ENCODE measurements around the gene PCSK9.

Gene PCSK9

DNA sequence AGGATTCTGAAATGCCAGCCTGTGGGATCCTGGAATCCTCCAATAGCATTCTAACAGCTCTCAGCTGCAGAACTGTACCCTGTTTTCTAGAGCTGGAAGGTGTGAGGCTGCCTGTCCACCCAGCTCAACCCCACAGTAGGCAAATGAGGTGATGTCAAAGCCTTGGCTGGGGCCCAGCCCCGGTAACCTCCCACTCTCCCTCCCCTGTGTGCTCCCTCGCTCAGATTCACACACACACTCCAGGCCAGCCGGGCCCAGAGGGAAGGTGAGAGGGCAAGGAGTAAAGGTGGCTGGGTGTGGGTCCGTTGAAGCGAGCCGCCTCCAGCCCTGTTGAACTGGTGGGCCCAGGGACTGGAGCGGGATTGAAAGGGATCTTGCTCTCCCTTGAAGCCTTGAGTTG, 40.7 kb upstream of the PCSK9 start, which contains the start of gene BSND:
BSND (plus strand) TSS at position 257 of the 400 bp plus-strand sequence. CDS start 254 bp downstream, outside the sequence.
- Histone ChIP-seq H3K36me3 (replicated peaks; ENCODE audit: low read depth, low read length) (no peaks in the 10 kb centered on the region), H3K4me2 (ENCODE audit: low read length) (no peak within 1 kb of the TSS), H3K27ac (ENCODE audit: low read length) (no peak within 1 kb of the TSS), H4K20me1 (ENCODE audit: insufficient read depth, low read length) (no peaks in the 10 kb centered on the region), H3K4me1 (ENCODE audit: low read length) (0 out of 2 replicates have a peak, but pooled peaks cover 3% of the 10 kb centered on the region), H3K9ac (ENCODE audit: low read length) (no peak within 1 kb of the TSS), H3K27me3 (ENCODE audit: low read depth, low read length) (peaks cover 12% of the 10 kb centered on the region; the same call in 1 of the 2 replicates), H3K9me3 (ENCODE audit: insufficient read depth, low read length) (no peaks in the 10 kb centered on the region), H3K79me2 (ENCODE audit: low read length) (no peaks in the 10 kb centered on the region), H2AFZ (ENCODE audit: low read depth, low read length) (no peak within 1 kb of the TSS), H3K4me3 (ENCODE audit: low read length) (no peak within 1 kb of the TSS)
- TF ChIP-seq EZH2phosphoT487 (IDR thresholded peaks at IDR 0.05; ENCODE audit: low read depth) = no peak
- no peak for TF ChIP-seq CTCF (IDR thresholded peaks at IDR 0.05; ENCODE audit: low read depth, low read length)

DNA sequence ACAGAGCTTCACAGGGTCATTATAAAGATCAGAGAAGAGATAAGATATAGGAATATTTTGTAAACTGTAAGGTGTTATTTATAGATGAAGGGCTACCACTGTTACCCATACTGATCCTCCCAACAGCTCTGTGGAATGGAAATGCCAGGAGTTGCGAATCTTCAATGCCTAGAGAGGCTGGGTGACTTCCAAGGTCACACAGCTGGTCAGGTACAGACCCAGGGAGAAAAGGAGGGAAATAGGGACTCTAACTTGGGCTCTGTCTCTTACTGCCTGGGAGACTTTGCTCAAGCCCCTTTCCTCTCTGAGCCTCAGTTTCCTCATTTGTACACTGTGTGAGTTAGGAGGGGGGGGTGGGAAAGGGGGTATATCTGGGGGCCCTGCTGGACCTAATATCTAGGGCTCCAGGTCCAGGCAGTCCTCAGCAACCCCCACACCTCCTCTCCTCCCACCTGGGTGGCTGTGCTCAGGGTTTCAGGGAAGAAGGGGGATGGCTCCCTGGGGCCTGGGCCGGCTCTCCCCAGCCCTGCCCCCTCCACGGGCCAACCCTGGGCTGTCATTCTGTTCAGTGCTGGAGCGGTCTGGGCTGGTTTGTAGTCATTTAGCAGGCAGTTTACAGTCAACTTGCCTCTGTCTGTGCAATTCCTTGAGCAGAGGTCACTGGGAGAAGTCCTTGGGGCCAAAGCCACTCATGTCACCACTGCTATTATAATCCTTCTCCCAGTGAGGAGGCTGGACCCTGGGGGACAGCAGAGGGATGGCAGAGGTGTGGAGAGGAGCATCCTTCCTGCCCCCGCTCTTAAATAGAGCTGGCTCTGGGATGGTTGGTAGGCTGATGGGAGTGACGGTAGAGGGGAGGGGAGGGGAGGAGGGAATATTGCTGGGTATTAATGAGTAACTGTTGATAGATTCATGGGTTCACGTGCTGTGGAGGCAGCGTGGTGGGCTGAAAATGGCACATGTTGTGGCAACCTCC, 39.0 kb upstream of the PCSK9 start:
- H3K4me3 ChIP-seq (ENCODE audit: low read length) = no peak overlapping the region
- TF ChIP-seq EZH2phosphoT487 (IDR thresholded peaks at IDR 0.05; ENCODE audit: low read depth) (no peak), CTCF (IDR thresholded peaks at IDR 0.05; ENCODE audit: low read depth, low read length) (no peak)
- H3K9ac ChIP-seq (ENCODE audit: low read length) = no peak overlapping the region
- no peak overlapping the region for H3K4me2 ChIP-seq (ENCODE audit: low read length)
- H3K9me3 ChIP-seq (ENCODE audit: insufficient read depth, low read length) = no peaks in the 10 kb centered on the region
- H3K4me1 ChIP-seq (ENCODE audit: low read length) = 0 out of 2 replicates have a peak, but pooled peaks cover 3% of the 10 kb centered on the region
- H3K27ac ChIP-seq (ENCODE audit: low read length) = no peak overlapping the region
- peaks cover 5% of the 10 kb centered on the region; the same call in 1 of the 2 replicates for H3K27me3 ChIP-seq (ENCODE audit: low read depth, low read length)
- H2AFZ ChIP-seq (ENCODE audit: low read depth, low read length) = no peak overlapping the region
- no peaks in the 10 kb centered on the region for H4K20me1 ChIP-seq (ENCODE audit: insufficient read depth, low read length)
- no peaks in the 10 kb centered on the region for H3K79me2 ChIP-seq (ENCODE audit: low read length)
- no peaks in the 10 kb centered on the region for H3K36me3 ChIP-seq (replicated peaks; ENCODE audit: low read depth, low read length)

DNA sequence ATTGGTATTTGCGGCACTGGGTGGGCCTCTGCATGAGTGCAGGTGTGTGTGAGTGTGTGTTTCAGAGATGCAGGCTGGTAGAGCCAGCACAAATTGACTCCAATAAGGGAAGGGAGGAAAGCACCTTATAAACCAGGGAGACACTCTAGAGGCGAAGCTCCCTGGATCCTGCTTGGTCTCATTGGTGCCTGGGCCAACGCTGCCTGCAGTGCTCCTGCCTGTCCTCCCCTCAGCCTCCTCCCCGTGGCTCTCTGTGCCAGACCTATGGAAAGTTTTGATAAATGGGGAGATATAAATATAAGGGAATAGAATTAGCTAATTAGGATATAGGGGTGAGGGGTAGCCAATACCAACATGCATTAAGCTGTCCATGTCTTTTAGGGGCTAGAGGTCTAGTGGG, 38.0 kb upstream of the PCSK9 start:
- no peaks in the 10 kb centered on the region for H3K27me3 ChIP-seq (ENCODE audit: low read depth, low read length)

More for the DNA sequence above, 38.0 kb upstream of the PCSK9 start:
- Histone ChIP-seq H3K27ac (ENCODE audit: low read length) (no peak overlapping the region), H3K9ac (ENCODE audit: low read length) (no peak overlapping the region), H3K4me1 (ENCODE audit: low read length) (no peaks in the 10 kb centered on the region), H3K4me3 (ENCODE audit: low read length) (no peak overlapping the region), H3K9me3 (ENCODE audit: insufficient read depth, low read length) (no peaks in the 10 kb centered on the region), H3K36me3 (replicated peaks; ENCODE audit: low read depth, low read length) (no peaks in the 10 kb centered on the region), H2AFZ (ENCODE audit: low read depth, low read length) (no peak overlapping the region), H3K79me2 (ENCODE audit: low read length) (no peaks in the 10 kb centered on the region), H4K20me1 (ENCODE audit: insufficient read depth, low read length) (no peaks in the 10 kb centered on the region), H3K4me2 (ENCODE audit: low read length) (no peak overlapping the region)
- TF ChIP-seq CTCF (IDR thresholded peaks at IDR 0.05; ENCODE audit: low read depth, low read length) (no peak), EZH2phosphoT487 (IDR thresholded peaks at IDR 0.05; ENCODE audit: low read depth) (no peak)

Measured in OCI-LY3 (cell line).